HepG2 (cell line): ENCODE results near the gene BACH2.

Source experiments
- CEBPG ChIP-seq: IDR thresholded peaks from 2 replicates; pipeline ENCODE4 v1.6.1; 2016
- JUN ChIP-seq: sonication (generic); formaldehyde crosslinking; IDR thresholded peaks from 2 replicates; pipeline ENCODE4 v1.4.0; 2020; ENCODE audit warnings: mild to moderate bottlenecking, missing genetic modification reagents
- PCBP1 ChIP-seq: fragments of 200-400 bp; formaldehyde crosslinking; IDR thresholded peaks from 2 replicates; pipeline ENCODE4 v1.6.1; 2017; ENCODE audit warnings: mild to moderate bottlenecking, low read depth, low read length, borderline replicate concordance
- RAD21 ChIP-seq: fragments of 450-650 bp; formaldehyde crosslinking; IDR thresholded peaks from 2 replicates; pipeline ENCODE4 v1.5.0; 2020; ENCODE audit warnings: mild to moderate bottlenecking
- RFX1 ChIP-seq: fragments of 450-650 bp; IDR thresholded peaks from 2 replicates; pipeline ENCODE4 v1.6.1; 2017
- SPEN ChIP-seq: sonication (generic); formaldehyde crosslinking; IDR thresholded peaks from 2 replicates; pipeline ENCODE4 v1.5.1; 2020; ENCODE audit warnings: low read depth, mild to moderate bottlenecking, missing genetic modification reagents
- ZFP41 ChIP-seq: sonication (generic); formaldehyde crosslinking; IDR thresholded peaks from 2 replicates; pipeline ENCODE4 v1.4.0; 2020; ENCODE audit warnings: mild to moderate bottlenecking, missing genetic modification reagents, borderline replicate concordance
- TF ChIP-seq, protein P1 (sequence below): sonication (generic); formaldehyde crosslinking; IDR thresholded peaks from 2 replicates; pipeline ENCODE4 v1.5.0; 2020; ENCODE audit warnings: mild to moderate bottlenecking, missing genetic modification reagents, moderate library complexity

DNA sequence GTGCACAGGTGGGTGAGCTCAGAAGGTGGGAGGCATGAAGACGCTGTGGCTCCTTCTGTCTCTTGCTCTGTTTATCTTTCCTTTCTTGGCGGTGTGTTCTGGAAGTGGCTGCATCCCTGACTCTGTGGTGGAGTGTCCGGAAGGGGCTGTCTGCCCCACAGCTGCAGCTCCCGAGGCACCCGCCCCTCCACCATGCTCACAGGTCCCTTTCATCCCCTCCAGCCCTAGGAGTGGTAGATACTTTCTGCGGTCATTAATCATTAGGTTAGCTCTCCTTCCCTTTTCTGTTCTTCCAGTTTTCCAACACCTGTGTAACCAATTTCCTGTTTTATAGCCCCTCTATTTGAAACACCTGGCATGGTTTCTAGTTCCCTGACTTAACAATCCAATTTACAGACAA is 336.8 kb downstream of the BACH2 start:
- TF ChIP-seq ZFP41 (CRISPR knock-in tag): no peak
- TF ChIP-seq, protein P1, sequence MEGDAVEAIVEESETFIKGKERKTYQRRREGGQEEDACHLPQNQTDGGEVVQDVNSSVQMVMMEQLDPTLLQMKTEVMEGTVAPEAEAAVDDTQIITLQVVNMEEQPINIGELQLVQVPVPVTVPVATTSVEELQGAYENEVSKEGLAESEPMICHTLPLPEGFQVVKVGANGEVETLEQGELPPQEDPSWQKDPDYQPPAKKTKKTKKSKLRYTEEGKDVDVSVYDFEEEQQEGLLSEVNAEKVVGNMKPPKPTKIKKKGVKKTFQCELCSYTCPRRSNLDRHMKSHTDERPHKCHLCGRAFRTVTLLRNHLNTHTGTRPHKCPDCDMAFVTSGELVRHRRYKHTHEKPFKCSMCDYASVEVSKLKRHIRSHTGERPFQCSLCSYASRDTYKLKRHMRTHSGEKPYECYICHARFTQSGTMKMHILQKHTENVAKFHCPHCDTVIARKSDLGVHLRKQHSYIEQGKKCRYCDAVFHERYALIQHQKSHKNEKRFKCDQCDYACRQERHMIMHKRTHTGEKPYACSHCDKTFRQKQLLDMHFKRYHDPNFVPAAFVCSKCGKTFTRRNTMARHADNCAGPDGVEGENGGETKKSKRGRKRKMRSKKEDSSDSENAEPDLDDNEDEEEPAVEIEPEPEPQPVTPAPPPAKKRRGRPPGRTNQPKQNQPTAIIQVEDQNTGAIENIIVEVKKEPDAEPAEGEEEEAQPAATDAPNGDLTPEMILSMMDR (CRISPR knock-in tag): no peak
- TF ChIP-seq RFX1: no peak
- TF ChIP-seq PCBP1: no peak
- no peak for TF ChIP-seq CEBPG (CRISPR knock-in tag)
- no peak for TF ChIP-seq JUN
- TF ChIP-seq SPEN (CRISPR knock-in tag): no peak
- no peak for TF ChIP-seq RAD21 (CRISPR knock-in tag)
